Measurements from ENCODE around the gene MPZL3.
"Not testable (repeated sequence)": the region's sequence is repeated elsewhere in the genome, so short reads cannot be mapped to it uniquely, and the experiment has no call there.

Gene MPZL3

DNA sequence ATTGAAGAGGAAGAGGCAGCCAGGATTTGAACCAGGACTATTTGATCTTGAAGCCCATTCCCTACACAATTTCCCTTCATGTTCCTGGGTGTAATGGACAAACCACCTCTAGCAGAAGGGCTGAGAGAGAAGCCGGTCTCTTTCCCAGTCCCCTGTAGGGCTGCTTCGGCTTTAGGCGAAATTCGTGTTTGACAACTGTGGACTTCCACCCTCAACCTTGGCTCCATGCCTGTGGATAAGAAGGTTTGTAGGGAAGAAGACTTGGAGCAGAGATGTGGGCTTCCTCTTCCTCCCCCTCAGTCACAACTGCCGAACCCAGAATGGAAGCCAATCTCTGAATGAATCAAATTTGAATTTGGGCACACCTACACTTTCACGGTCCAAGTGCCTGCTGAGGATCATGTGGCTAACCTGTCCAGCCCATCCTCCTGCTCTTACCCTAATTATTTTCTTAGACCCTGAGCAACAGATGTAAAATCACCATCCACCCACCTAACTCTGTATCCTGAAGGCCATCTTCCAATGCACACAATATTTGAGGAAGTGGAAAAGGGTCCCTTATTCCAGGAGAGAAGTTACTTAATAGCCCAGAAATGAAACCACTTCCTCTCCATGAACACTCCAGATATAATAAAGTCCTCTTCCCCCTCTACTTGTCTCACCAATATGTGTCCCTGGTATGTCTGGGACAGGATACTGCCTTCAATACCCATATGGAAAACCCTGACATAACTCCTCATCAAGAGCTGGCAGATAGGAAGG, 65.6 kb downstream of the MPZL3 start:
- H3K27me3 ChIP-seq (ENCODE audit: insufficient read depth, low read depth, severe bottlenecking): no peaks in the 10 kb centered on the region
- H3K36me3 ChIP-seq: no peaks in the 10 kb centered on the region
- no peak for DNase-seq
- H3K4me3 ChIP-seq (ENCODE audit: low read depth, low read length): no peak overlapping the region
- H3K9me3 ChIP-seq (ENCODE audit: severe bottlenecking): peaks cover 3% of the 10 kb centered on the region
- no peak overlapping the region for H3K27ac ChIP-seq
- TF ChIP-seq CTCF (IDR thresholded peaks at IDR 0.05; ENCODE audit: low read depth, low read length): no peak

DNA sequence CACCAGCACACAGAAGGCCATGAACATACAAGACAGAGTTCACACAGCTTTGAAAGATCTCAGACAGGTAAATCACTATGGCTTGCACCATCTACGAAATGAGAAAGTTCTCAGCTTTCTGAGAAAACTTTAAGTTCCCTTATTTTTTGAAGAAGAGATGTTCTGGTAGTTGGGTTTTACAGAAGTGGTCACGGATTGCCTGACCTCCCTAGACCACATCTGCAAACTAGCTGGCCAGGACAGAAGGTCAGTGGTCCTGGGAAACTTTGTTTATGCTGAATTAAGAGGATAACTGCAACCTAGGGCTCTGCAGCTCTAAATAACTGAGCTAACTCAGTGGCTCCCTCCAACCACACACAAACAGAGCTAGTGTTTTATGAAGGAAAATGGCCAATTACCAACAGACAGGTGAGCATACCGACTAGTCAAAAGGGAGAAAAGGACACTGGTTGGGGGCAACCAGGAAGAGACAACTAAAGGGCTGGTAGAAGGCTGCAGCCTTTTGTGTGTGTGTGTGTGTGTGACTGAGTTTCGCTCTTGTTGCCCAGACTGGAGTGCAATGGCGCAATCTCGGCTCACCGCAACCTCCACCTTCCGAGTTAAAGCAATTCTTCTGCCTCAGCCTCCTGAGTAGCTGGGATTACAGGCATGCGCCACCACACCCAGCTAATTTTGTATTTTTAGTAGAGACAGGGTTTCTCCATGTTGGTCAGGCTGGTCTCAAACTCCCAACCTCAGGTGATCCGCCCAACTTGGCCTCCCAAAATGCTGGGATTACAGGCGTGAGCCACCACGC, 67.2 kb downstream of the MPZL3 start:
- Histone ChIP-seq H3K27ac (no peak overlapping the region), H3K4me3 (ENCODE audit: low read depth, low read length) (no peak overlapping the region), H3K9me3 (ENCODE audit: severe bottlenecking) (no peaks in the 10 kb centered on the region), H3K36me3 (no peaks in the 10 kb centered on the region), H3K27me3 (ENCODE audit: insufficient read depth, low read depth, severe bottlenecking) (no peaks in the 10 kb centered on the region)
- no peak for TF ChIP-seq CTCF (IDR thresholded peaks at IDR 0.05; ENCODE audit: low read depth, low read length)
- no peak for DNase-seq

DNA sequence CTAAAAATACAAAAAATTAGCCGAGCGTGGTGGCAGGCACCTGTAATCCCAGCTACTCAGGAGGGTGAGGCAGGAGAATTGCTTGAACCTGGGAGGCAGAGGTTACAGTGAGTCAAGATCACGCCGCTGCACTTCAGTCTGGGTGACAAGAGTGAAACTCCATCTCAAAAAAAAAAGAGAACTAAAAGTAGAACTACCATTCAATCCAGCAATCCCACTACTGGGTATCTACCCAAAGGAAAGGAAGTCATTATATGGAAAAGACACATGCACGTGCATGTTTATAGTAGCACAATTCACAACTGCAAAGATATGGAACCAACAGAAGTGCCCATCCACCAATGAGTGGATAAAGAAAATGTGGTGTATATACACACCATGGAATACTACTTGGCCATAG, 68.5 kb downstream of the MPZL3 start:
- not testable (repeated sequence) for H3K27ac ChIP-seq; H3K36me3 ChIP-seq; H3K4me3 ChIP-seq (ENCODE audit: low read depth, low read length); H3K27me3 ChIP-seq (ENCODE audit: insufficient read depth, low read depth, severe bottlenecking); DNase-seq; H3K9me3 ChIP-seq (ENCODE audit: severe bottlenecking)

- Histone ChIP-seq H3K27ac (peak overlapping the region; percentile 12), H3K9me3 (ENCODE audit: severe bottlenecking) (no peaks in the 10 kb centered on the region), H3K36me3 (no peaks in the 10 kb centered on the region), H3K4me3 (ENCODE audit: low read depth, low read length) (peak overlapping the region; percentile 13; the same call in 1 of the 2 replicates), H3K27me3 (ENCODE audit: insufficient read depth, low read depth, severe bottlenecking) (no peaks in the 10 kb centered on the region)
- TF ChIP-seq CTCF (IDR thresholded peaks at IDR 0.05; ENCODE audit: low read depth, low read length): no peak
- DNase-seq: peak; percentile 84
These were observed 71.9 kb downstream of the MPZL3 start for GRCh38 chr11:118180300-118180703.

GRCh38 chr11:118176778-118177134, 75.4 kb downstream of the MPZL3 start:
- H3K27ac ChIP-seq: no peak overlapping the region
- H3K27me3 ChIP-seq (ENCODE audit: insufficient read depth, low read depth, severe bottlenecking): no peaks in the 10 kb centered on the region
- no peak for TF ChIP-seq CTCF (IDR thresholded peaks at IDR 0.05; ENCODE audit: low read depth, low read length)
- H3K36me3 ChIP-seq: no peaks in the 10 kb centered on the region
- DNase-seq: no peak
- no peaks in the 10 kb centered on the region for H3K9me3 ChIP-seq (ENCODE audit: severe bottlenecking)
- no peak overlapping the region for H3K4me3 ChIP-seq (ENCODE audit: low read depth, low read length)

Measured in WERI-Rb-1 (cell line).